Measurements from ENCODE around the gene PTH1R.
"Not testable (repeated sequence)": the region's sequence is repeated elsewhere in the genome, so short reads cannot be mapped to it uniquely, and the experiment has no call there.

The PTH1R gene

GRCh38 chr3:46910166-46910760, 32.7 kb downstream of the PTH1R start:
- no peak for DNase-seq (ENCODE audit: low read depth in 2 of 3, low spot score in 2 of 3)

- not testable (repeated sequence) for DNase-seq (ENCODE audit: low read depth in 2 of 3, low spot score in 2 of 3)
Measured at GRCh38 chr3:46910914-46911313, 33.4 kb downstream of the PTH1R start.

- no peak for DNase-seq (ENCODE audit: low read depth in 2 of 3, low spot score in 2 of 3)
Measured at GRCh38 chr3:46912986-46913385, 35.5 kb downstream of the PTH1R start.

GRCh38 chr3:46913644-46914043, 36.1 kb downstream of the PTH1R start:
- no peak for DNase-seq (ENCODE audit: low read depth in 2 of 3, low spot score in 2 of 3)

GRCh38 chr3:46914849-46915248, 37.3 kb downstream of the PTH1R start:
- DNase-seq (ENCODE audit: low read depth in 2 of 3, low spot score in 2 of 3) = no peak

GRCh38 chr3:46915297-46915822, 37.8 kb downstream of the PTH1R start:
- DNase-seq (ENCODE audit: low read depth in 2 of 3, low spot score in 2 of 3) = no peak

GRCh38 chr3:46916278-46916677, 38.8 kb downstream of the PTH1R start:
- no peak for DNase-seq (ENCODE audit: low read depth in 2 of 3, low spot score in 2 of 3)

- DNase-seq (ENCODE audit: low read depth in 2 of 3, low spot score in 2 of 3) = no peak
Measured at GRCh38 chr3:46916799-46917198, 39.3 kb downstream of the PTH1R start.

- DNase-seq (ENCODE audit: low read depth in 2 of 3, low spot score in 2 of 3) = no peak
Measured at GRCh38 chr3:46917257-46917656, 39.7 kb downstream of the PTH1R start.

- DNase-seq (ENCODE audit: low read depth in 2 of 3, low spot score in 2 of 3) = no peak
Measured at GRCh38 chr3:46918202-46918601, 40.7 kb downstream of the PTH1R start.

GRCh38 chr3:46918634-46919033, 41.1 kb downstream of the PTH1R start:
- no peak for DNase-seq (ENCODE audit: low read depth in 2 of 3, low spot score in 2 of 3)

GRCh38 chr3:46921041-46921440, 43.5 kb downstream of the PTH1R start:
- DNase-seq (ENCODE audit: low read depth in 2 of 3, low spot score in 2 of 3) = no peak

- no peak for DNase-seq (ENCODE audit: low read depth in 2 of 3, low spot score in 2 of 3)
Measured at GRCh38 chr3:46921871-46922271, 44.4 kb downstream of the PTH1R start.

GRCh38 chr3:46922426-46922825, 44.9 kb downstream of the PTH1R start:
- DNase-seq (ENCODE audit: low read depth in 2 of 3, low spot score in 2 of 3) = no peak

- no peak for DNase-seq (ENCODE audit: low read depth in 2 of 3, low spot score in 2 of 3)
Measured at GRCh38 chr3:46922871-46923558, 45.5 kb downstream of the PTH1R start.

GRCh38 chr3:46923559-46924350, 46.2 kb downstream of the PTH1R start:
- DNase-seq (ENCODE audit: low read depth in 2 of 3, low spot score in 2 of 3) = no peak

GRCh38 chr3:46924921-46925584, 47.5 kb downstream of the PTH1R start:
- DNase-seq (ENCODE audit: low read depth in 2 of 3, low spot score in 2 of 3) = no peak

GRCh38 chr3:46925585-46925934, 48.0 kb downstream of the PTH1R start:
- no peak for DNase-seq (ENCODE audit: low read depth in 2 of 3, low spot score in 2 of 3)

- DNase-seq (ENCODE audit: low read depth in 2 of 3, low spot score in 2 of 3) = no peak
Measured at GRCh38 chr3:46926039-46926438, 48.5 kb downstream of the PTH1R start.

GRCh38 chr3:46926447-46926846, 48.9 kb downstream of the PTH1R start:
- DNase-seq (ENCODE audit: low read depth in 2 of 3, low spot score in 2 of 3) = no peak

GRCh38 chr3:46926871-46927717, 49.6 kb downstream of the PTH1R start:
- DNase-seq (ENCODE audit: low read depth in 2 of 3, low spot score in 2 of 3) = no peak

All from activated CD8-positive, alpha-beta memory T cell treated with anti-CD3 and anti-CD28 coated beads for 48 hours (primary cell).